ENCODE results near the gene TMEM163. TPM values are rescaled to one million over a fixed set of nuclear protein-coding genes. Genes with fewer than 3 reads are reported as not detected.

The TMEM163 gene
- total RNA-seq, 1 donor, result not detected

DNA sequence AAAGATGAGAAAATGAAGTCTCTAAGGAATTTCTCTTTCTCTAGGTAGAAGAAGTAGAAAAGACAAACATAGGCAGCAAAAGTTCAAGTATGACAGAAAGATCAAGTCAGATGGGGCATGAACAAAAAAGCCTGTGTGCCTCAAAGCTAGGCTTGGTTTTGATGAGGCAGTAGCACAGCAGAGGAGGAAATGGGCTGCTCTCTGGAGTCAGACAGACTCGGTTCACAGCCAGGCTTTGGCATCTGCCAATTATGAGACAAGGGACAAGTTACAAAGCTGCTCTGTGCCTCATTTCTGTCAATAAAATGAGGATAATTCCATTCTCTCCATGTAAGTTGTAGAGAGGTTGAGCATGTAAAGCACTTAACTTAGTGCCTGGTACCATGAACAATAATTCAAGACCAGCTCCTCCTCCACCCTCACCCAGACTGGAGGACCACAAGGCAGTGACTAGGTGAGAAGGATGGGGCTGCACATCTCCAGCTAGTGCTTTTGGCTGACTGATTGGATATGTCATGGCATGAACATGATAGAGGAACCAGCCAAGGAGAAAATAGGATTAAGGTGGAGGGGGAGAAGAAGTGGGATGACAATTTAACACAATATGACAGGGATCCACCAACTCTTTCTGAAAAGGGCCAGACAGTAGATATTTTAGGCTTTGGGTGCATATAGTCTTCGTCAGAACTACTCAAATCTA lies 84.6 kb downstream of the TMEM163 start:
- no peak overlapping the region for H2AFZ ChIP-seq (ENCODE audit: low read length)
- no peaks in the 10 kb centered on the region for H3K27me3 ChIP-seq (ENCODE audit: insufficient read depth, low read length)
- H3K4me3 ChIP-seq (ENCODE audit: insufficient read depth, low read length), result no peak overlapping the region
- no peak overlapping the region for H3K27ac ChIP-seq (ENCODE audit: low read depth, low read length)
- no peaks in the 10 kb centered on the region for H4K20me1 ChIP-seq (ENCODE audit: insufficient read depth, low read length)
- TF ChIP-seq CTCF (IDR thresholded peaks at IDR 0.05; ENCODE audit: extremely low read depth, low read depth, low read length), result no peak
- H3K79me2 ChIP-seq (ENCODE audit: insufficient read depth, low read length), result no peaks in the 10 kb centered on the region
- no peaks in the 10 kb centered on the region for H3K4me1 ChIP-seq (ENCODE audit: insufficient read depth, low read length)
- DNase-seq (ENCODE audit: insufficient read length, low spot score, missing footprints), result no peak
- no peaks in the 10 kb centered on the region for H3K36me3 ChIP-seq (ENCODE audit: insufficient read depth, low read length)
- no peak overlapping the region for H3K4me2 ChIP-seq (ENCODE audit: insufficient read depth, low read length)
- H3K9me3 ChIP-seq (ENCODE audit: low read depth, low read length), result no peaks in the 10 kb centered on the region

DNA sequence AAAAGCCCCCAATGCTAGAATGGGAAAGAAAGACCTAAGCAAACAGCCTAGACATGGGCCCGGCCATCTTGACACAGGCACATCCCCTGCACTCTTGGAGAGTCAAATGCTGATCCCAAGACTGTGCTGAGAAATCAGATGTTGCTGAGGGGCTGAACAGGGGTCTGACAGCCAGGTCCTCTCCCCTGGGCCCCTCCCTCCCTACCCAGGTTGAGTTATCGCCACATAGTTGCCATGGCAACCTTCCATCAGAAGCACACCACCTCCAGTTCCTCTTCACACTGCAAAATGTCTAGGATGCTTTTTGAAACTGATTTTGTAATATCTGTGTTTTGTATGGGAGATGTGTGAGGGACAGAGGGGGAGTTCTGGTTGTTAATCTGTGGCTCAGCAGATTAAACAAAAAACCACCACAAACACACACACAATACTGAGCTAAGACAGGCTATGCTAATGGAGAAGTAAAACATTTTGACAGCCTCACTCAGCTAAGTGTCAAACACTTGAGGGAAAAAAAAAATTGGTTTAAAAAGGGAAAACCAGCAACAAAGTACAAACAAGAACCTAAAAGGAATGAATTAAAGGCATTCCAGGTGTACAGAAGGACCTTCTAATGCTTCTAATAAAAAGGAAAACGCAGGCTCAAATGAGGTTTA lies 88.2 kb downstream of the TMEM163 start:
- no peak overlapping the region for H3K27ac ChIP-seq (ENCODE audit: low read depth, low read length)
- no peaks in the 10 kb centered on the region for H3K9me3 ChIP-seq (ENCODE audit: low read depth, low read length)
- DNase-seq (ENCODE audit: insufficient read length, low spot score, missing footprints), result no peak
- no peak overlapping the region for H2AFZ ChIP-seq (ENCODE audit: low read length)
- no peak for TF ChIP-seq CTCF (IDR thresholded peaks at IDR 0.05; ENCODE audit: extremely low read depth, low read depth, low read length)
- no peaks in the 10 kb centered on the region for H3K79me2 ChIP-seq (ENCODE audit: insufficient read depth, low read length)
- H3K27me3 ChIP-seq (ENCODE audit: insufficient read depth, low read length), result no peaks in the 10 kb centered on the region
- H3K4me2 ChIP-seq (ENCODE audit: insufficient read depth, low read length), result no peak overlapping the region
- H3K4me1 ChIP-seq (ENCODE audit: insufficient read depth, low read length), result no peaks in the 10 kb centered on the region
- H4K20me1 ChIP-seq (ENCODE audit: insufficient read depth, low read length), result no peaks in the 10 kb centered on the region
- no peaks in the 10 kb centered on the region for H3K36me3 ChIP-seq (ENCODE audit: insufficient read depth, low read length)
- no peak overlapping the region for H3K4me3 ChIP-seq (ENCODE audit: insufficient read depth, low read length)

DNA sequence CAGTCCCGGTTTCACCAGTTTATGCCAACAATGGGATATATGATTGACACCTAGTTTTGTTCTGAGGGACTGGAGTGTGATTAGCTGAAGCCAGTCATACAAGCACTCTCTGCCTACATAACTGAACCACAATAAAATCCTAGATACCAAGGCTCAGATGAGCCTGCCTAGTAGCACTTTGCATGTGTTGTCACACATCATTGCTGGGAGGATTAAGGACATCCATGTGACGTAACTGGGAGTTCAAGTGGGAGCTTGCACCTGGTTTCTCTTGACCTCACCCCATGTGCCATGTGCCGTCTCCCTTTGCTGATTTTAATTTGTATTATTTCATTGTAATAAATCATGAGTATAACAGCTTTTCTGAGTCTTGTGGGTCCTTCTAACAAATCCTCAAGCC lies 90.3 kb downstream of the TMEM163 start:
- no peaks in the 10 kb centered on the region for H3K27me3 ChIP-seq (ENCODE audit: insufficient read depth, low read length)
- H2AFZ ChIP-seq (ENCODE audit: low read length), result no peak overlapping the region
- no peak for DNase-seq (ENCODE audit: insufficient read length, low spot score, missing footprints)

More for the DNA sequence above, 90.3 kb downstream of the TMEM163 start:
- Histone ChIP-seq H3K4me2 (ENCODE audit: insufficient read depth, low read length) (no peak overlapping the region), H3K4me3 (ENCODE audit: insufficient read depth, low read length) (no peak overlapping the region), H3K9me3 (ENCODE audit: low read depth, low read length) (no peaks in the 10 kb centered on the region), H3K4me1 (ENCODE audit: insufficient read depth, low read length) (no peaks in the 10 kb centered on the region), H3K36me3 (ENCODE audit: insufficient read depth, low read length) (no peaks in the 10 kb centered on the region), H3K79me2 (ENCODE audit: insufficient read depth, low read length) (no peaks in the 10 kb centered on the region), H4K20me1 (ENCODE audit: insufficient read depth, low read length) (no peaks in the 10 kb centered on the region), H3K27ac (ENCODE audit: low read depth, low read length) (no peak overlapping the region)
- TF ChIP-seq CTCF (IDR thresholded peaks at IDR 0.05; ENCODE audit: extremely low read depth, low read depth, low read length), result no peak

Data from osteoblast (primary cell).